HEK293T (cell line): Measurements from ENCODE around the gene ELOVL3.

Source experiments
- BHLHE40 ChIP-seq: fragments of 450-650 bp; IDR thresholded peaks from 2 replicates; pipeline ENCODE4 v1.6.1; 2016; ENCODE audit warnings: mild to moderate bottlenecking, moderate library complexity, borderline replicate concordance
- FOXA1 ChIP-seq: fragments of 450-650 bp; IDR thresholded peaks from 2 replicates; pipeline ENCODE4 v1.6.1; 2016; ENCODE audit warnings: mild to moderate bottlenecking
- L3MBTL2 ChIP-seq: fragments of 450-650 bp; conservative IDR thresholded peaks from 2 replicates; pipeline ENCODE4 v1.6.1; 2016; ENCODE audit warnings: mild to moderate bottlenecking
- LEF1 ChIP-seq: fragments of 450-650 bp; IDR thresholded peaks from 2 replicates; pipeline ENCODE4 v1.6.1; 2017; ENCODE audit warnings: mild to moderate bottlenecking, borderline replicate concordance
- SP1 ChIP-seq: fragments of 450-650 bp; IDR thresholded peaks from 2 replicates; pipeline ENCODE4 v1.6.1; 2017
- ZNF384 ChIP-seq: fragments of 450-650 bp; IDR thresholded peaks from 2 replicates; pipeline ENCODE4 v1.6.1; 2016

GRCh38 chr10:102241444-102242117 is 15.5 kb downstream of the ELOVL3 start, which contains the start of gene PITX3:
- TF ChIP-seq LEF1 (no peak), SP1 (no peak), BHLHE40 (no peak), ZNF384 (no peak), L3MBTL2 (peak; percentile 86), FOXA1 (no peak)
